ENCODE data around the gene ST13.
"Not testable (repeated sequence)": the region's sequence is repeated elsewhere in the genome, so short reads cannot be mapped to it uniquely, and the experiment has no call there.

ST13 gene

GRCh38 chr22:40867109-40867508, 10.7 kb upstream of the ST13 start:
- Histone ChIP-seq H3K9ac (ENCODE audit: low read depth, low read length) (no peak overlapping the region), H3K27me3 (ENCODE audit: control insufficient read depth, insufficient read depth, low read length) (no peaks in the 10 kb centered on the region), H3K36me3 (ENCODE audit: insufficient read depth, low read length) (peaks cover 14% of the 10 kb centered on the region), H3K4me1 (ENCODE audit: control insufficient read depth, insufficient read depth, low read length) (peaks cover 6% of the 10 kb centered on the region), H3K9me3 (replicated peaks; ENCODE audit: low read length) (no peaks in the 10 kb centered on the region), H3K4me2 (ENCODE audit: low read length) (no peak overlapping the region), H3K4me3 (ENCODE audit: low read length) (no peak overlapping the region)

- Histone ChIP-seq H3K4me3 (ENCODE audit: low read length) (no peak overlapping the region), H3K9me3 (replicated peaks; ENCODE audit: low read length) (no peaks in the 10 kb centered on the region), H3K4me2 (ENCODE audit: low read length) (no peak overlapping the region), H3K27me3 (ENCODE audit: control insufficient read depth, insufficient read depth, low read length) (no peaks in the 10 kb centered on the region), H3K4me1 (ENCODE audit: control insufficient read depth, insufficient read depth, low read length) (peaks cover 11% of the 10 kb centered on the region), H3K36me3 (ENCODE audit: insufficient read depth, low read length) (peaks cover 12% of the 10 kb centered on the region), H3K9ac (ENCODE audit: low read depth, low read length) (no peak overlapping the region)
Measured at GRCh38 chr22:40862537-40862936, 6.1 kb upstream of the ST13 start.

GRCh38 chr22:40862013-40862412, 5.6 kb upstream of the ST13 start, which contains the start of gene DNAJB7:
Gene DNAJB7, minus strand, starts transcription at chr22:40862113. Its CDS starts 119 bp downstream, at chr22:40861994.
- Histone ChIP-seq H3K9ac (ENCODE audit: low read depth, low read length) (no peak within 1 kb of the TSS), H3K9me3 (replicated peaks; ENCODE audit: low read length) (no peaks in the 10 kb centered on the region), H3K4me1 (ENCODE audit: control insufficient read depth, insufficient read depth, low read length) (peaks cover 11% of the 10 kb centered on the region), H3K4me3 (ENCODE audit: low read length) (no peak within 1 kb of the TSS), H3K4me2 (ENCODE audit: low read length) (no peak within 1 kb of the TSS), H3K27me3 (ENCODE audit: control insufficient read depth, insufficient read depth, low read length) (no peaks in the 10 kb centered on the region), H3K36me3 (ENCODE audit: insufficient read depth, low read length) (peaks cover 12% of the 10 kb centered on the region)

- peak overlapping the region; percentile 97 for H3K4me2 ChIP-seq (ENCODE audit: low read length)
- peaks cover 11% of the 10 kb centered on the region for H3K36me3 ChIP-seq (ENCODE audit: insufficient read depth, low read length)
- no peaks in the 10 kb centered on the region for H3K27me3 ChIP-seq (ENCODE audit: control insufficient read depth, insufficient read depth, low read length)
- peaks cover 31% of the 10 kb centered on the region for H3K4me1 ChIP-seq (ENCODE audit: control insufficient read depth, insufficient read depth, low read length)
- peak overlapping the region; percentile 97 for H3K9ac ChIP-seq (ENCODE audit: low read depth, low read length)
- no peaks in the 10 kb centered on the region for H3K9me3 ChIP-seq (replicated peaks; ENCODE audit: low read length)
- peak overlapping the region; percentile 84 for H3K4me3 ChIP-seq (ENCODE audit: low read length)
Measured at GRCh38 chr22:40857309-40857855, 943 bp upstream of the ST13 start.

GRCh38 chr22:40855979-40856512, 393 bp downstream of the ST13 start:
- Histone ChIP-seq H3K36me3 (ENCODE audit: insufficient read depth, low read length) (no peaks in the 10 kb centered on the region), H3K27me3 (ENCODE audit: control insufficient read depth, insufficient read depth, low read length) (no peaks in the 10 kb centered on the region), H3K9ac (ENCODE audit: low read depth, low read length) (peak overlapping the region; percentile 97), H3K9me3 (replicated peaks; ENCODE audit: low read length) (no peaks in the 10 kb centered on the region), H3K4me2 (ENCODE audit: low read length) (peak overlapping the region; percentile 97), H3K4me1 (ENCODE audit: control insufficient read depth, insufficient read depth, low read length) (peaks cover 31% of the 10 kb centered on the region), H3K4me3 (ENCODE audit: low read length) (peak overlapping the region; percentile 84)

GRCh38 chr22:40855071-40855978, 1.1 kb downstream of the ST13 start:
- Histone ChIP-seq H3K36me3 (ENCODE audit: insufficient read depth, low read length) (peaks cover 3% of the 10 kb centered on the region), H3K4me1 (ENCODE audit: control insufficient read depth, insufficient read depth, low read length) (peaks cover 31% of the 10 kb centered on the region), H3K9me3 (replicated peaks; ENCODE audit: low read length) (no peaks in the 10 kb centered on the region)

GRCh38 chr22:40853961-40854360, 2.5 kb downstream of the ST13 start:
- H3K4me2 ChIP-seq (ENCODE audit: low read length) = peak overlapping the region; percentile 97
- peak overlapping the region; percentile 97 for H3K9ac ChIP-seq (ENCODE audit: low read depth, low read length)
- H3K36me3 ChIP-seq (ENCODE audit: insufficient read depth, low read length) = peaks cover 15% of the 10 kb centered on the region
- no peaks in the 10 kb centered on the region for H3K27me3 ChIP-seq (ENCODE audit: control insufficient read depth, insufficient read depth, low read length)
- H3K4me1 ChIP-seq (ENCODE audit: control insufficient read depth, insufficient read depth, low read length) = peaks cover 31% of the 10 kb centered on the region
- H3K4me3 ChIP-seq (ENCODE audit: low read length) = peak overlapping the region; percentile 84
- H3K9me3 ChIP-seq (replicated peaks; ENCODE audit: low read length) = no peaks in the 10 kb centered on the region

More at GRCh38 chr22:40855071-40855978, 1.1 kb downstream of the ST13 start:
- Histone ChIP-seq H3K4me3 (ENCODE audit: low read length) (peak overlapping the region; percentile 84), H3K4me2 (ENCODE audit: low read length) (peak overlapping the region; percentile 97), H3K27me3 (ENCODE audit: control insufficient read depth, insufficient read depth, low read length) (no peaks in the 10 kb centered on the region), H3K9ac (ENCODE audit: low read depth, low read length) (peak overlapping the region; percentile 97)

GRCh38 chr22:40853333-40853732, 3.1 kb downstream of the ST13 start:
- Histone ChIP-seq H3K4me2 (ENCODE audit: low read length) (peak overlapping the region; percentile 97), H3K27me3 (ENCODE audit: control insufficient read depth, insufficient read depth, low read length) (no peaks in the 10 kb centered on the region), H3K9me3 (replicated peaks; ENCODE audit: low read length) (no peaks in the 10 kb centered on the region), H3K4me3 (ENCODE audit: low read length) (peak overlapping the region; percentile 84), H3K9ac (ENCODE audit: low read depth, low read length) (peak overlapping the region; percentile 97), H3K36me3 (ENCODE audit: insufficient read depth, low read length) (peaks cover 18% of the 10 kb centered on the region), H3K4me1 (ENCODE audit: control insufficient read depth, insufficient read depth, low read length) (peaks cover 31% of the 10 kb centered on the region)

- not testable (repeated sequence) for H3K4me3 ChIP-seq (ENCODE audit: low read length); H3K9me3 ChIP-seq (replicated peaks; ENCODE audit: low read length); H3K4me1 ChIP-seq (ENCODE audit: control insufficient read depth, insufficient read depth, low read length); H3K27me3 ChIP-seq (ENCODE audit: control insufficient read depth, insufficient read depth, low read length); H3K9ac ChIP-seq (ENCODE audit: low read depth, low read length); H3K4me2 ChIP-seq (ENCODE audit: low read length)
- H3K36me3 ChIP-seq (ENCODE audit: insufficient read depth, low read length) = peaks cover 76% of the 10 kb centered on the region
Measured at GRCh38 chr22:40845816-40846215, 10.6 kb downstream of the ST13 start.

GRCh38 chr22:40844951-40845350, 11.5 kb downstream of the ST13 start:
- Histone ChIP-seq H3K4me1 (ENCODE audit: control insufficient read depth, insufficient read depth, low read length) (peaks cover 8% of the 10 kb centered on the region), H3K4me3 (ENCODE audit: low read length) (no peak overlapping the region), H3K9ac (ENCODE audit: low read depth, low read length) (no peak overlapping the region), H3K27me3 (ENCODE audit: control insufficient read depth, insufficient read depth, low read length) (no peaks in the 10 kb centered on the region), H3K36me3 (ENCODE audit: insufficient read depth, low read length) (peaks cover 79% of the 10 kb centered on the region), H3K4me2 (ENCODE audit: low read length) (no peak overlapping the region), H3K9me3 (replicated peaks; ENCODE audit: low read length) (no peaks in the 10 kb centered on the region)

GRCh38 chr22:40838486-40838885, 18.0 kb downstream of the ST13 start:
- H3K4me3 ChIP-seq (ENCODE audit: low read length) = no peak overlapping the region
- no peaks in the 10 kb centered on the region for H3K27me3 ChIP-seq (ENCODE audit: control insufficient read depth, insufficient read depth, low read length)
- H3K4me1 ChIP-seq (ENCODE audit: control insufficient read depth, insufficient read depth, low read length) = peaks cover 12% of the 10 kb centered on the region
- no peaks in the 10 kb centered on the region for H3K9me3 ChIP-seq (replicated peaks; ENCODE audit: low read length)
- H3K36me3 ChIP-seq (ENCODE audit: insufficient read depth, low read length) = peaks cover 68% of the 10 kb centered on the region
- no peak overlapping the region for H3K4me2 ChIP-seq (ENCODE audit: low read length)
- no peak overlapping the region for H3K9ac ChIP-seq (ENCODE audit: low read depth, low read length)

Data from skeletal muscle satellite cell (primary cell).